Neural crest cell (in vitro differentiated cells): ENCODE measurements around the gene SIX2. TPM values are rescaled to one million over a fixed set of nuclear protein-coding genes. Genes with fewer than 3 reads are reported as not detected.
A peak's percentile ranks its signal among the peaks of the same experiment; 100 is the strongest.

ENCODE experiments used
- DNase-seq: peaks from one replicate; pipeline ENCODE4 v3.0.0; 2021; ENCODE audit warnings: low read depth, mixed read lengths, low spot score
- H3K27ac Mint-ChIP-seq: one replicate; pipeline ENCODE4 v1.8.0; 2021; ENCODE audit warnings: mild to moderate bottlenecking, mixed read lengths; ENCODE audit not compliant: unreplicated experiment
- H3K27me3 Mint-ChIP-seq: 2 replicates; pipeline ENCODE4 v1.8.0; 2021; ENCODE audit warnings: low read depth, mild to moderate bottlenecking, mixed read lengths
- H3K36me3 Mint-ChIP-seq: 2 replicates; pipeline ENCODE4 v1.8.0; 2021; ENCODE audit warnings: low read depth, mild to moderate bottlenecking, mixed read lengths
- H3K4me1 Mint-ChIP-seq: 2 replicates; pipeline ENCODE4 v1.8.0; 2021; ENCODE audit warnings: mixed read lengths
- H3K4me3 Mint-ChIP-seq: one replicate; pipeline ENCODE4 v1.8.0; 2021; ENCODE audit warnings: mild to moderate bottlenecking, mixed read lengths
- H3K9me3 Mint-ChIP-seq: 2 replicates; pipeline ENCODE4 v1.8.0; 2021; ENCODE audit warnings: mixed read lengths
- total RNA-seq: library from RNA; stranded (reverse); gene quantifications from 2 replicates; pipeline ENCODE4 v1.2.1, GENCODE V29; 2021
- TF ChIP-seq, protein P1 (sequence below): fragments of 200-600 bp; sonication (generic); conservative IDR thresholded peaks from 2 replicates; pipeline ENCODE4 v1.5.0; 2021; ENCODE audit warnings: antibody characterized with exemption, mild to moderate bottlenecking

The SIX2 gene
- total RNA-seq, 1 donor from 2014 or later: 0.14 TPM

DNA sequence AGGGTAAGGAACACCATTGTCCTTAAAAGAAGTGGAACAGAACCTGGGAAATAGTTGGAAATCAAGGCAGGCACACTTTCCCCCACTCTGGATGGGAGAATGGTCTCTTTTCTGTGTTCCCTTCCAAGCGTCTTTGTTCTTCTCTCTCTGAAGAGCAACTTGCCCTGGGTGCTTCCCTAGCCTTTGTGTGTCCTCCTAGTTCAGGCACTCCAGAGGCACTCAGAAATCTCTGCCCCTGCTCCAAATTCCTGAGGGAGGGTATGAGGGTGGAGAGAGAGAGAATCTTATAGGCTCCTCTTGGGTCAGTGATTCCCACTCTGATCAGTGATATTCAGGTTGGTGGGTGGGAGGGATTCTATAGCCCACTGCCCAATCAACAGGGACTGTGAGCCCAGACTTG is 8.8 kb upstream of the SIX2 start:
- H3K27ac Mint-ChIP-seq: no peak overlapping the region
- TF ChIP-seq, protein P1, sequence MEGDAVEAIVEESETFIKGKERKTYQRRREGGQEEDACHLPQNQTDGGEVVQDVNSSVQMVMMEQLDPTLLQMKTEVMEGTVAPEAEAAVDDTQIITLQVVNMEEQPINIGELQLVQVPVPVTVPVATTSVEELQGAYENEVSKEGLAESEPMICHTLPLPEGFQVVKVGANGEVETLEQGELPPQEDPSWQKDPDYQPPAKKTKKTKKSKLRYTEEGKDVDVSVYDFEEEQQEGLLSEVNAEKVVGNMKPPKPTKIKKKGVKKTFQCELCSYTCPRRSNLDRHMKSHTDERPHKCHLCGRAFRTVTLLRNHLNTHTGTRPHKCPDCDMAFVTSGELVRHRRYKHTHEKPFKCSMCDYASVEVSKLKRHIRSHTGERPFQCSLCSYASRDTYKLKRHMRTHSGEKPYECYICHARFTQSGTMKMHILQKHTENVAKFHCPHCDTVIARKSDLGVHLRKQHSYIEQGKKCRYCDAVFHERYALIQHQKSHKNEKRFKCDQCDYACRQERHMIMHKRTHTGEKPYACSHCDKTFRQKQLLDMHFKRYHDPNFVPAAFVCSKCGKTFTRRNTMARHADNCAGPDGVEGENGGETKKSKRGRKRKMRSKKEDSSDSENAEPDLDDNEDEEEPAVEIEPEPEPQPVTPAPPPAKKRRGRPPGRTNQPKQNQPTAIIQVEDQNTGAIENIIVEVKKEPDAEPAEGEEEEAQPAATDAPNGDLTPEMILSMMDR: no peak
- H3K4me1 Mint-ChIP-seq: peaks cover 9% of the 10 kb centered on the region
- H3K9me3 Mint-ChIP-seq: no peaks in the 10 kb centered on the region
- H3K36me3 Mint-ChIP-seq: no peaks in the 10 kb centered on the region
- H3K27me3 Mint-ChIP-seq: peaks cover 75% of the 10 kb centered on the region
- no peak overlapping the region for H3K4me3 Mint-ChIP-seq
- no peak for DNase-seq

DNA sequence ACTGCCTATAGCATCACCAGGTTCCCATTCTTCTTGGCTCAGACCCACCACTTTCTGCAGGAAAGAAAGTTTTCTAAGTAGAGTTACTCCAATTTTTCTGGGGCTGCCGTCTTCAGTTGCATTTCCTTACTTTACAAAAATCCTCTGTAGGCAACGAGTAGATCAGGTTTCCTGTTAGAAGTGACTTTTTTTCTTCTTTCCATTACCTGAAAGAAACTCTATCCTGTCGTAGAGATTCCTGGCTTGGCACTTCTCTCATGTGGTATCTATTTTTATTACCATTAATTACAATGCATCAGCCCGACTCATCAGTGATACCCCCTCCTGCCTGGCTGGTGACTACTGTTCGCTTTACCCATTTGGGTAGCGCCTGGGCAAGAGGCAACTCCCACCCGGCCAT is 5.6 kb upstream of the SIX2 start:
- Mint-ChIP-seq H3K27ac (no peak overlapping the region), H3K36me3 (no peaks in the 10 kb centered on the region), H3K27me3 (peaks cover 93% of the 10 kb centered on the region), H3K9me3 (no peaks in the 10 kb centered on the region), H3K4me3 (peak overlapping the region; percentile 83), H3K4me1 (peaks cover 15% of the 10 kb centered on the region)
- DNase-seq: no peak
- TF ChIP-seq, protein P1: no peak

DNA sequence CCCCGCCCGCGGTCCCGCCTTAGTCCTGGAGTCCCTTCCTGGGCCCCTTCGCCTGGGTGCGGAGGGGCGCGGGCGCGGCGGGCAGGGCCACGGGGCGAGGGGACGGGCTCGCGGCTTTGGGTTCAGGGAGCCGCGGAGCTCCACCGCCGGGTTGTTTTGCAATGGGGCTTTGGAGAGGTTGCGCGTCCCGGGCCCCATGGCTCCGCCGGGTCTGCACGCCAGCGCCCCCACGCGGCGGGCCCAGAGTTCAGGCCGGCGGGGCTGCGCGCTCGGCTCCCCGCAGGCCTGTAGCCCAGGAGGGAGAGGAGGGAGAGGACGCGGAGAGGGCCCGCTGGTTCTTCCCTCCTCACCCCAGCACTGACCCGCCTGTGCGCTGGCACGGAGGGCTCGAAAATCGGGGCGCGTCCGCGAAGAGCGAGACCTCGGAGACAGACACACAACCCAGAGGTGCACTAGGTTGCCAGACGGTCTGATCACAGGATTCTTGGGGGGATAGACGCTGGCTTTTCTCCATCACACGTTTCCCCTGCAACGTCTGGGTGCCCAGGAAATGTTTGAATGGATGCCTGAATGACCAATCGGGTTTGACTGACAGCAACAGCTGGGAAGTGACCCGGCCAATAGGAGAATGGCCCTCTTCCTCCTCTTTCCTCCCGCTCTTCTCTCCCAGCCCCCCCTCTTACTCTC is 4.9 kb upstream of the SIX2 start:
- H3K4me3 Mint-ChIP-seq: peak overlapping the region; percentile 83
- DNase-seq: peak; percentile 61
- no peak overlapping the region for H3K27ac Mint-ChIP-seq
- no peaks in the 10 kb centered on the region for H3K36me3 Mint-ChIP-seq
- H3K9me3 Mint-ChIP-seq: no peaks in the 10 kb centered on the region
- TF ChIP-seq, protein P1: peak; percentile 79
- peaks cover 20% of the 10 kb centered on the region for H3K4me1 Mint-ChIP-seq
- H3K27me3 Mint-ChIP-seq: peaks cover 94% of the 10 kb centered on the region

DNA sequence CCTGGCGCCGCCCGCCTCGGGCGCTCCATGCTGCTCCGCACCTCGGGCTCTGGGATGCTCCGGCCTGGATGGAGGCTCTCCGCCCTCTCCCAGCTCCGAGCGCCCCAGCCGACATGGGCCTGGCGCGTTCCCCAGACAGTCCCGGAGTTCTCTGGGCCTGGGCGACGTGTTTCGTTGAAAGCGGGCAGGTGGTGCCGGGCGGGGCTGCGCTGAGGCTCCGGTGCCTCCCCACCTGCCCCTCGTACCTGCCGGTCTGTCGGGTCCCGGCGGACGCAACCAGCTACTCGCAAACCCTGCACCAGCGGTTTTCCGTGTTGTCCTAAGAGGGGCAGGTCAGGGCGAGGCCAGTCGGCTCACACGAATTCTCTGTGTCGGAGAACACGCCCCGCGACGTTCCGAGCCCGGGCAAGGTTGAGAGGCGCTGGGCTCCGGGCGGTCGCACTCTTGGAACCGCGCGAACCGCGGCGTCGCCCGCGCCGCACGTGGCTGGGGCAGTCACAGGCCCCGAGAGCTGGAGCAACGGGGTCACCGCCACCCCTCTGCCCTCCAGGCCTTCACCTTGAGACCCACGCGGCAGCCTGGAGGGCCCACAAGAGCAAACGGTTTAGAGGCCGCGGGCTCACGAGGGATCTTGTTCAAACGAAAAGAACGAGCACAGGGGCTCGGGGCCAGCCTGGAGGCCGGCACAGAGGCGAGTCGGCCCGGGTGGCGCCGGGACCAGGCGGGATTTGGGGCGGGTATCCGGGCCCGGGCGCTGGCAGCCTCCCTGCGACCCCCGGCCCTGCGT is 4.2 kb upstream of the SIX2 start:
- Mint-ChIP-seq H3K27me3 (peaks cover 93% of the 10 kb centered on the region), H3K4me1 (peaks cover 22% of the 10 kb centered on the region), H3K27ac (no peak overlapping the region), H3K4me3 (no peak overlapping the region), H3K36me3 (no peaks in the 10 kb centered on the region), H3K9me3 (no peaks in the 10 kb centered on the region)
- no peak for DNase-seq
- TF ChIP-seq, protein P1: no peak

DNA sequence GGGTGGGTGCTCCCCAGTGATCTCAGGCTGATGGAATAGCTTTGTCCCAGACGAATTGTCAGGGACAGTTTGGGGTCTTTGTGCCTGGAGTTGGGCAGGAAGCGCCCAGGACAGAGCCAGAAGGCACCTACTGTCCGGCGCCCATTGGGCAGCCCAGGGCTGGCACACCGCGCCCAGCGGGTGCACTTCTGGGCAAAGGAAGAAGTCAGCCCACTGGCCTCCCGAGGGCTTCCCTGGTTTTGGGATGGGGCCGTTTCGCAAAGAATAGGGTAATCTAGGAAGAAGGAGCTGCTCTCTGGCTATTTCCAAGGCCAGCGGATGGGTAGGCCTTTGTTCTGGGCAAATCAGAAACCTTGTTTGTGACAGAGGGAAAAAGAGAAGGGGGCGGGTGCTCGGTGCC is 3.5 kb upstream of the SIX2 start:
- Mint-ChIP-seq H3K4me3 (peak overlapping the region; percentile 70), H3K36me3 (no peaks in the 10 kb centered on the region), H3K9me3 (no peaks in the 10 kb centered on the region), H3K27me3 (peaks cover 93% of the 10 kb centered on the region), H3K4me1 (peaks cover 26% of the 10 kb centered on the region), H3K27ac (no peak overlapping the region)
- DNase-seq: no peak
- TF ChIP-seq, protein P1: no peak
